CD14-positive monocyte (primary cell): ENCODE results near the gene PPP1CB. TPM values are rescaled to one million over a fixed set of nuclear protein-coding genes. Genes with fewer than 3 reads are reported as not detected.
A peak's percentile ranks its signal among the peaks of the same experiment; 100 is the strongest.

ENCODE experiments used
- DNase-seq, 3 donors: peaks; one replicate each; pipeline ENCODE4 v3.0.0-alpha.2; 2011 to 2022
- H2AFZ ChIP-seq: 2 replicates; pipeline ENCODE4 v1.6.0; 2012; ENCODE audit warnings: mild to moderate bottlenecking, low read depth, low read length, inconsistent platforms; ENCODE audit not compliant: insufficient read depth, poor library complexity, severe bottlenecking
- H3K27ac ChIP-seq, 2 donors: 1 replicate in 1 of 2; 2 replicates in 1 of 2; pipeline ENCODE4 v1.5.1; 2012 to 2013; ENCODE audit warnings: low read length in 2 of 2, control low read depth in 1 of 2, inconsistent platforms in 1 of 2, low read depth in 1 of 2, mild to moderate bottlenecking in 1 of 2
- H3K27me3 ChIP-seq, 2 donors: one replicate each; pipeline versions ENCODE4 v1.6.0 to v1.6.1; 2011 to 2013; ENCODE audit warnings: low read length in 2 of 2; ENCODE audit not compliant: control insufficient read depth in 2 of 2, insufficient read depth in 2 of 2
- H3K36me3 ChIP-seq, 2 donors: replicated peaks in 1 of 2; 1 replicate in 1 of 2; 2 replicates in 1 of 2; pipeline versions ENCODE4 v1.5.1 to v1.6.1; 2012 to 2013; ENCODE audit warnings: low read length in 2 of 2, control low read depth in 1 of 2, inconsistent platforms in 1 of 2, mild to moderate bottlenecking in 1 of 2; ENCODE audit not compliant: insufficient read depth in 2 of 2, control insufficient read depth in 1 of 2
- H3K4me1 ChIP-seq, 2 donors: 1 replicate in 1 of 2; 2 replicates in 1 of 2; pipeline versions ENCODE4 v1.5.1 to v1.6.1; 2012 to 2013; ENCODE audit warnings: low read length in 2 of 2, control low read depth in 1 of 2, inconsistent platforms in 1 of 2, mild to moderate bottlenecking in 1 of 2, moderate library complexity in 1 of 2; ENCODE audit not compliant: insufficient read depth in 2 of 2, control insufficient read depth in 1 of 2
- H3K4me2 ChIP-seq: replicated peaks from 2 replicates; pipeline ENCODE3; 2012; ENCODE audit warnings: low read length, moderate library complexity, mild to moderate bottlenecking; ENCODE audit not compliant: poor library complexity, severe bottlenecking; ENCODE audit errors: extremely low read depth
- H3K4me3 ChIP-seq, 3 experiments: fragments of 200-600 bp in 1 of 3; sonication (generic) in 1 of 3; replicated peaks in 1 of 3; 1 replicate in 2 of 3; 2 replicates in 1 of 3; pipeline ENCODE4 v1.5.1; 2011 to 2013; ENCODE audit warnings: low read length in 3 of 3, mild to moderate bottlenecking in 3 of 3, control low read depth in 2 of 3, low read depth in 2 of 3, inconsistent platforms in 1 of 3, moderate library complexity in 1 of 3
- H3K79me2 ChIP-seq: 2 replicates; pipeline ENCODE4 v1.6.0; 2012; ENCODE audit warnings: mild to moderate bottlenecking, control low read depth, inconsistent platforms, low read length, moderate library complexity; ENCODE audit not compliant: insufficient read depth
- H3K9ac ChIP-seq: 2 replicates; pipeline ENCODE4 v1.6.0; 2017; ENCODE audit warnings: low read length, mild to moderate bottlenecking; ENCODE audit not compliant: insufficient read depth, poor library complexity, severe bottlenecking
- H3K9me3 ChIP-seq, 2 donors: replicated peaks in 1 of 2; 1 replicate in 1 of 2; 2 replicates in 1 of 2; pipeline versions ENCODE4 v1.5.1 to v1.6.1; 2012 to 2013; ENCODE audit warnings: low read length in 2 of 2, control low read depth in 1 of 2; ENCODE audit not compliant: control insufficient read depth in 1 of 2, insufficient read depth in 1 of 2
- H4K20me1 ChIP-seq: 2 replicates; pipeline ENCODE4 v1.6.0; 2012; ENCODE audit warnings: mild to moderate bottlenecking, low read length, control low read depth, moderate library complexity; ENCODE audit not compliant: insufficient read depth
- H3K27ac Mint-ChIP-seq, 7 donors: one replicate each; pipeline ENCODE4 v1.8.0; 2020; ENCODE audit warnings: mild to moderate bottlenecking in 7 of 7, mixed read lengths in 7 of 7, moderate library complexity in 6 of 7, inconsistent platforms in 2 of 7
- H3K27me3 Mint-ChIP-seq, 3 donors: one replicate each; pipeline ENCODE4 v1.8.0; 2021 to 2022; ENCODE audit warnings: low read depth in 3 of 3, mild to moderate bottlenecking in 3 of 3, mixed read lengths in 3 of 3, moderate library complexity in 3 of 3, inconsistent platforms in 1 of 3
- H3K36me3 Mint-ChIP-seq, 2 donors: one replicate each; pipeline ENCODE4 v1.8.0; 2020; ENCODE audit warnings: mixed read lengths in 2 of 2, inconsistent platforms in 1 of 2, mild to moderate bottlenecking in 1 of 2
- H3K4me1 Mint-ChIP-seq: one replicate; pipeline ENCODE4 v1.8.0; 2020; ENCODE audit warnings: mild to moderate bottlenecking, mixed read lengths
- H3K4me3 Mint-ChIP-seq, 2 donors: one replicate each; pipeline ENCODE4 v1.8.0; 2020; ENCODE audit warnings: mild to moderate bottlenecking in 2 of 2, mixed read lengths in 2 of 2, moderate library complexity in 1 of 2
- H3K9me3 Mint-ChIP-seq, 7 donors: one replicate each; pipeline ENCODE4 v1.8.0; 2020 to 2022; ENCODE audit warnings: mixed read lengths in 7 of 7, mild to moderate bottlenecking in 6 of 7, moderate library complexity in 6 of 7, inconsistent platforms in 2 of 7
- CTCF ChIP-seq: fragments of 200-600 bp; IDR thresholded peaks from one replicate; pipeline ENCODE4 v1.8.0; 2022; ENCODE audit warnings: antibody characterized with exemption, mild to moderate bottlenecking
- WGBS: methylation state at CpG from one replicate; pipeline ENCODE4 v1.1.5; 2013; ENCODE audit warnings: missing lambda C conversion rate; ENCODE audit not compliant: insufficient coverage; 5-methylcytosine and 5-hydroxymethylcytosine counted together
- intact Hi-C, 2 donors: fragments of 100-400 bp; cut with micrococcal nuclease; formaldehyde crosslinking; loops; one replicate each; pipeline versions ENCODE4 v1.15.0 to v1.15.1; 2023
- polyA plus RNA-seq, 3 donors: library from polyadenylated mRNA; depleted of rRNA in 1 of 3; unstranded in 2 of 3; stranded (reverse) in 1 of 3; fragments of 300-500 nt in 2 of 3; fragments of >200 nt in 1 of 3; fragmentation: Illumina TruSeq in 2 of 3; gene quantifications; 1 replicate in 2 of 3; 2 replicates in 1 of 3; pipeline ENCODE4 v1.2.3, GENCODE V29; 2012 to 2021

The PPP1CB gene
- polyA plus RNA-seq, 3 donors, result 25.3 to 142 (median 69.4) TPM

DNA sequence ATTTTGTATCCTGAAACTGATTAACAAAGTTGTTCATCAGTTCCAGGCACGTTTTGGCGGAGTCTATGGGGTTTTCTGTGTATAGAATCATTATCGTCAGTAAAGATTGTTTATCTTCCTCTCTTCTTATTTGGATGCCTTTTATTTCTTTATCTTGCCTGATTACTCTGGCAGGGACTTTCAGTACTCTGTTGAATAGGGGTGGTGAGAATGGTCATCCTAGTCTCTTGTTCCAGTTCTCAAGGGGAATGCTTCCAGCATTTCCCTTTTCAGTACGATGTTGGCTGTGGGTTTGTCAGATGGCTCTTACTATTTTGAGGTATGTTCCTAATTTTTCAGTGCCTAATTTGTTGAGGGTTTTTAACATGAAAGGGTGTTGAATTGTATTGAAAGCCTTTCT, 45.0 kb downstream of the PPP1CB start:
- H4K20me1 ChIP-seq, result peaks cover 100% of the 10 kb centered on the region
- Mint-ChIP-seq H3K36me3 (peaks cover 78 to 88% of the 10 kb centered on the region in 2 donors), H3K4me3 (no peak overlapping the region), H3K27ac (peak overlapping the region in 1 of 7 donors; percentile 45), H3K27me3 (no peaks in the 10 kb centered on the region), H3K4me1 (no peaks in the 10 kb centered on the region), H3K9me3 (peaks cover 0 to 2% (median 0%) of the 10 kb centered on the region in 7 donors)
- no peak overlapping the region for H3K9ac ChIP-seq
- H3K4me1 ChIP-seq, result no peaks in the 10 kb centered on the region
- no peak overlapping the region for H3K4me2 ChIP-seq
- peaks cover 70 to 99% of the 10 kb centered on the region in 2 donors for H3K36me3 ChIP-seq
- 43% methylated on average over 1 of the region's 4 CpGs for WGBS
- H3K9me3 ChIP-seq, result no peaks in the 10 kb centered on the region
- no peak for TF ChIP-seq CTCF
- no peak overlapping the region for H3K27ac ChIP-seq
- H3K79me2 ChIP-seq, result peaks cover 40% of the 10 kb centered on the region
- intact Hi-C loops, result no loop called here
- no peak overlapping the region for H2AFZ ChIP-seq
- DNase-seq, result no peak
- H3K27me3 ChIP-seq, result no peaks in the 10 kb centered on the region
- H3K4me3 ChIP-seq, result no peak overlapping the region

DNA sequence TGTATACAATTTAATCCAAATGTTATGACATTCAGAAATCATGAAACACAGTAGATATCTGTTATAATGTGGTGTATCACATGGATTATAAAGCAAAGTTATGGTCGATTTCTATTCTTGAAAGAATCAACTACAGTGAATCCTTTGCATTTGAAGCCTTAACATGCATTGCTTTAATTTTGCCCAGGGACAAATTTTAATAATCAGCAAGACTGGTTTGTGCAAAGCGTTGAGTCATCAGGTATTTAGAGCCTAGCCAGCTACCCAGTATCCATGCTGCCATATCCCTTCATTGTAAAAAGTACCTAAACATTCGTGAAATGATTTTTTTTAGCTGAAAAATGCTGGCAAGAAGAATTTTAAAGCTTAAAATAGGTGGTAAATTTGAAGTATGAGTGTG, 50.1 kb downstream of the PPP1CB start:
- H3K36me3 Mint-ChIP-seq, result peaks cover 68 to 87% of the 10 kb centered on the region in 2 donors
- Histone ChIP-seq H3K27ac (no peak overlapping the region), H3K4me1 (no peaks in the 10 kb centered on the region), H3K4me3 (no peak overlapping the region), H3K9me3 (no peaks in the 10 kb centered on the region), H3K79me2 (peaks cover 10% of the 10 kb centered on the region), H3K4me2 (no peak overlapping the region), H3K27me3 (no peaks in the 10 kb centered on the region), H2AFZ (no peak overlapping the region), H3K36me3 (peaks cover 67 to 97% of the 10 kb centered on the region in 2 donors), H3K9ac (no peak overlapping the region), H4K20me1 (peaks cover 84% of the 10 kb centered on the region)
- H3K4me3 Mint-ChIP-seq, result no peak overlapping the region
- no CpG with 5 or more reads among the region's 3 CpGs for WGBS
- no peak overlapping the region for H3K27ac Mint-ChIP-seq
- no peaks in the 10 kb centered on the region for H3K4me1 Mint-ChIP-seq
- intact Hi-C loops, result no loop called here
- no peaks in the 10 kb centered on the region for H3K9me3 Mint-ChIP-seq
- TF ChIP-seq CTCF, result no peak
- no peaks in the 10 kb centered on the region for H3K27me3 Mint-ChIP-seq
- DNase-seq, result no peak
